Astrocyte (in vitro differentiated cells and primary cell): ENCODE results near the gene APBA2.

ENCODE experiments used
- CTCF ChIP-seq: IDR thresholded peaks from 2 replicates; pipeline ENCODE4 v1.5.1; 2011; ENCODE audit warnings: low read depth, mild to moderate bottlenecking, inconsistent platforms, low read length, moderate library complexity; ENCODE audit not compliant: insufficient read depth
- EZH2 ChIP-seq: IDR thresholded peaks from 2 replicates; pipeline ENCODE4 v1.6.1; 2012; ENCODE audit warnings: mild to moderate bottlenecking, low read length, inconsistent platforms; ENCODE audit not compliant: insufficient read depth

- no peak for TF ChIP-seq CTCF
- no peak for TF ChIP-seq EZH2
These were observed 177.9 kb downstream of the APBA2 start for GRCh38 chr15:29063646-29064045.
